GDM1 (cell line): ENCODE results near the gene PHC3.

ENCODE experiments used
- DNase-seq: peaks from one replicate; lab custom pipeline; 2025; lab: John Stamatoyannopoulos, UW

Gene PHC3

DNA sequence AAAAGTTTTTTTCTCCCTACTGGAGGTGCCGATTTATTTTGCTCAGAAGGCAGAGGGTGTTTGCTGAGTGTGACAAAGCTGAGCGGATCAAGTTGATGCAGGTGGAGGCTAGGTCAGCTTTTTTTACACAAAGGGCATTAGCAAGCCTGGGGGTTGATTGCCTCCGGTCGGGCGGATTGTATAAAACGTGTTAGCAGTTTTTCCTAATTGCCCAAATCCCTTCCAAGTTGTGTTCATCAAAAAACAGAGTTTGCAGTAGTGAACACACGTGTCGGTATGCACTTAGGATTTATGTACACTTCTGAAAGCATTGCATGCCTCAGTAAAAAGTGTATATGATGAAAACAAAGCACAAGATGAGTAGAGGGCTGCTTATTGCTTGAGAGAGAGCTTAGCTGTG, 141.1 kb downstream of the PHC3 start:
- no peak for DNase-seq

DNA sequence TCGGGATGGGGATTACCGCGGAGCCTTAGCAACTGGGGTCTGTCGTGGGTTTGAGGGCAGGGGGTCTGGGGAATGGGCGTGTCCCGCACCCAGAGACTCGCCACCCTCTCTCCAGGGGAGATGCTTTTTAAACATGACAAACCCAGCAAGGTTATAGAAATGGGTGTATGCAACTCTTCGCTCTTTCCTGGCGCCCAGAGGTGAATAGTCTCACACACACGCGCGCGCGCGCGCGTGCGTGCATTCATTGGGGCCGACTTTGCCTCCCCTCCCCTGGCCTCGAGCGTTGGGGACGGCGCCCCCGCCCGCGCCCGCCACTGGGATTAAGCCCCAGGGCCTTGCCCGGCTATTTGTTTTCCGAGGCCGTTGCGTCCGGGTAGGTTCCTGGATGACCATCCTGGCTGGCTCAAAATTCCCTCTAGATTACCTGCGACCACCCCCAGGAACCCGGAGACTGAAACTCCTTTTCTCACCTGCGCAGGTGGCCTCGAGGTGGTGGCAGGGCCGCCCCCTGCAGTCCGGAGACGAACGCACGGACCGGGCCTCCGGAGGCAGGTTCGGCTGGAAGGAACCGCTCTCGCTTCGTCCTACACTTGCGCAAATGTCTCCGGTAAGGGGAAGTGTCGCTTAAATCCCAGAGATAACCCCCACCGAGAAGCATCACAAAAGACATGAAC, 143.0 kb downstream of the PHC3 start:
- no peak for DNase-seq
